ENCODE measurements around the gene POLD3. TPM values are rescaled to one million over a fixed set of nuclear protein-coding genes. Genes with fewer than 3 reads are reported as not detected.

Gene POLD3
- total RNA-seq, 4 donors from 2014 or later, result 9.1 to 13.6 (median 9.2) TPM

- intact Hi-C loops (cut with DNase I), result no loop called here
- 95% methylated on average over 4 of the region's 4 CpGs for WGBS
- DNase-seq (ENCODE audit: extremely low spot score), result no peak
- H3K4me3 ChIP-seq, result no peak overlapping the region
- no peaks in the 10 kb centered on the region for H3K27me3 ChIP-seq
- H3K36me3 ChIP-seq, result peaks cover 0 to 26% (median 15%) of the 10 kb centered on the region in 4 donors
- peaks cover 0 to 90% (median 71%) of the 10 kb centered on the region in 4 donors for H3K4me1 ChIP-seq
- H3K27ac ChIP-seq (replicated peaks in 1 of 4), result peak overlapping the region in 3 of 4 donors; percentile 83 to 87 (median 85)
- H3K9me3 ChIP-seq, result no peaks in the 10 kb centered on the region
- no peak for TF ChIP-seq POLR2A (IDR thresholded peaks at IDR 0.05; ENCODE audit: low read depth)
- TF ChIP-seq POLR2AphosphoS5 (IDR thresholded peaks at IDR 0.05), result no peak
- TF ChIP-seq CTCF (IDR thresholded peaks at IDR 0.05), result no peak
- TF ChIP-seq EP300 (IDR thresholded peaks at IDR 0.05), result no peak
These were observed 49.5 kb downstream of the POLD3 start for GRCh38 chr11:74641905-74642304.

GRCh38 chr11:74642912-74643311, 50.5 kb downstream of the POLD3 start:
- 96% methylated on average over 5 of the region's 5 CpGs for WGBS
- TF ChIP-seq EP300 (IDR thresholded peaks at IDR 0.05) (no peak), POLR2AphosphoS5 (IDR thresholded peaks at IDR 0.05) (no peak), POLR2A (IDR thresholded peaks at IDR 0.05; ENCODE audit: low read depth) (no peak), CTCF (IDR thresholded peaks at IDR 0.05) (no peak)
- Histone ChIP-seq H3K27me3 (no peaks in the 10 kb centered on the region), H3K4me3 (no peak overlapping the region), H3K36me3 (peaks cover 0 to 26% (median 14%) of the 10 kb centered on the region in 4 donors), H3K9me3 (no peaks in the 10 kb centered on the region), H3K4me1 (peaks cover 0 to 88% (median 69%) of the 10 kb centered on the region in 4 donors), H3K27ac (replicated peaks in 1 of 4) (peak overlapping the region; percentile 82 to 87 (median 84))
- intact Hi-C loops (cut with DNase I), result no loop called here
- DNase-seq (ENCODE audit: extremely low spot score), result no peak

GRCh38 chr11:74644081-74644480, 51.7 kb downstream of the POLD3 start:
- no peak for TF ChIP-seq CTCF (IDR thresholded peaks at IDR 0.05)
- TF ChIP-seq POLR2AphosphoS5 (IDR thresholded peaks at IDR 0.05), result peak in 1 of 2 donors; percentile 45
- peak; percentile 60 for TF ChIP-seq EP300 (IDR thresholded peaks at IDR 0.05)
- intact Hi-C loops (cut with DNase I), result no loop called here
- Histone ChIP-seq H3K27me3 (no peaks in the 10 kb centered on the region), H3K36me3 (peaks cover 0 to 26% (median 14%) of the 10 kb centered on the region in 4 donors), H3K27ac (replicated peaks in 1 of 4) (peak overlapping the region; percentile 82 to 87 (median 84)), H3K4me3 (no peak overlapping the region), H3K4me1 (peaks cover 0 to 78% (median 62%) of the 10 kb centered on the region in 4 donors), H3K9me3 (no peaks in the 10 kb centered on the region)
- WGBS, result 40% methylated on average over 4 of the region's 4 CpGs
- no peak for DNase-seq (ENCODE audit: extremely low spot score)

GRCh38 chr11:74646215-74646614, 53.8 kb downstream of the POLD3 start:
- no peaks in the 10 kb centered on the region for H3K9me3 ChIP-seq
- intact Hi-C loops (cut with DNase I), result no loop called here
- peaks cover 3 to 83% (median 71%) of the 10 kb centered on the region in 4 donors for H3K4me1 ChIP-seq
- no peak overlapping the region for H3K4me3 ChIP-seq
- TF ChIP-seq CTCF (IDR thresholded peaks at IDR 0.05) (no peak), EP300 (IDR thresholded peaks at IDR 0.05) (no peak), POLR2AphosphoS5 (IDR thresholded peaks at IDR 0.05) (no peak), POLR2A (IDR thresholded peaks at IDR 0.05; ENCODE audit: low read depth) (no peak)
- H3K36me3 ChIP-seq, result peaks cover 0 to 9% (median 4%) of the 10 kb centered on the region in 4 donors
- WGBS, result 86% methylated on average over 4 of the region's 4 CpGs
- H3K27me3 ChIP-seq, result no peaks in the 10 kb centered on the region
- no peak for DNase-seq (ENCODE audit: extremely low spot score)
- peak overlapping the region; percentile 31 to 87 (median 84) for H3K27ac ChIP-seq (replicated peaks in 1 of 4)

- Histone ChIP-seq H3K9me3 (no peaks in the 10 kb centered on the region), H3K36me3 (peaks cover 0 to 1% (median under 1%) of the 10 kb centered on the region in 4 donors), H3K27me3 (no peaks in the 10 kb centered on the region), H3K27ac (replicated peaks in 1 of 4) (peak overlapping the region in 3 of 4 donors; percentile 31 to 87 (median 83)), H3K4me1 (peaks cover 3 to 78% (median 66%) of the 10 kb centered on the region in 4 donors), H3K4me3 (no peak overlapping the region)
- no peak for TF ChIP-seq CTCF (IDR thresholded peaks at IDR 0.05)
- no peak for TF ChIP-seq EP300 (IDR thresholded peaks at IDR 0.05)
- no peak for TF ChIP-seq POLR2AphosphoS5 (IDR thresholded peaks at IDR 0.05)
- TF ChIP-seq POLR2A (IDR thresholded peaks at IDR 0.05; ENCODE audit: low read depth), result no peak
- intact Hi-C loops (cut with DNase I), result no loop called here
- 92% methylated on average over 7 of the region's 7 CpGs for WGBS
- DNase-seq (ENCODE audit: extremely low spot score), result no peak
These were observed 54.6 kb downstream of the POLD3 start for GRCh38 chr11:74646954-74647353.

Measured in esophagus muscularis mucosa (tissue), 4 donors.